GM23338 (cell line): ENCODE measurements around the gene PSMD2.

Source experiments
- CREB1 ChIP-seq: fragments of 250-450 bp; sonication (Bioruptor Pico); IDR thresholded peaks from 2 replicates; pipeline ENCODE4 v1.5.0; 2020; ENCODE audit warnings: low read depth, mild to moderate bottlenecking, moderate library complexity
- ETS1 ChIP-seq: IDR thresholded peaks from 2 replicates; pipeline ENCODE4 v1.6.1; 2016; ENCODE audit warnings: antibody characterized with exemption
- EZH2 ChIP-seq: fragments of 200-600 bp; sonication (generic); IDR thresholded peaks from one replicate; pipeline ENCODE4 v1.8.0; 2017; ENCODE audit warnings: antibody characterized with exemption, mild to moderate bottlenecking, low read depth; ENCODE audit not compliant: unreplicated experiment
- EZH2phosphoT487 ChIP-seq: fragments of 200-600 bp; sonication (generic); IDR thresholded peaks from one replicate; pipeline ENCODE4 v1.8.1; 2018; ENCODE audit warnings: antibody characterized with exemption; ENCODE audit not compliant: unreplicated experiment
- JUNB ChIP-seq: IDR thresholded peaks from one replicate; pipeline ENCODE4 v1.6.1; 2016; ENCODE audit warnings: antibody characterized with exemption; ENCODE audit not compliant: unreplicated experiment
- NANOG ChIP-seq: IDR thresholded peaks from 2 replicates; pipeline ENCODE4 v1.6.1; 2016; ENCODE audit warnings: antibody characterized with exemption, borderline replicate concordance
- POLR2AphosphoS5 ChIP-seq: IDR thresholded peaks from 2 replicates; pipeline ENCODE4 v1.6.1; 2016; ENCODE audit warnings: antibody characterized with exemption, low read depth
- REST ChIP-seq: IDR thresholded peaks from one replicate; pipeline ENCODE4 v1.6.1; 2018; ENCODE audit warnings: antibody characterized with exemption; ENCODE audit not compliant: unreplicated experiment
- STAT1 ChIP-seq: IDR thresholded peaks from one replicate; pipeline ENCODE4 v1.6.1; 2016; ENCODE audit warnings: antibody characterized with exemption; ENCODE audit not compliant: unreplicated experiment
- ZNF114 ChIP-seq: fragments of 250-450 bp; sonication (Bioruptor Pico); IDR thresholded peaks from 2 replicates; pipeline ENCODE4 v1.5.0; 2020; ENCODE audit warnings: mild to moderate bottlenecking, moderate library complexity
- ZNF331 ChIP-seq: fragments of 250-450 bp; sonication (Bioruptor Pico); IDR thresholded peaks from 2 replicates; pipeline ENCODE4 v1.5.0; 2020; ENCODE audit warnings: low read depth, mild to moderate bottlenecking, moderate library complexity
- TF ChIP-seq, protein P1 (sequence below), 2 experiments: fragments of 200-600 bp in 1 of 2; sonication (generic) in 1 of 2; conservative IDR thresholded peaks; 2 replicates each; pipeline versions ENCODE4 v1.5.1 to v1.6.1; 2016 to 2017; ENCODE audit warnings: antibody characterized with exemption in 2 of 2, low read depth in 2 of 2, mild to moderate bottlenecking in 2 of 2, moderate library complexity in 1 of 2
- TF ChIP-seq, protein P2 (sequence below): fragments of 250-450 bp; sonication (Bioruptor Pico); IDR thresholded peaks from 2 replicates; pipeline ENCODE4 v1.5.0; 2020; ENCODE audit warnings: mild to moderate bottlenecking, moderate library complexity

DNA sequence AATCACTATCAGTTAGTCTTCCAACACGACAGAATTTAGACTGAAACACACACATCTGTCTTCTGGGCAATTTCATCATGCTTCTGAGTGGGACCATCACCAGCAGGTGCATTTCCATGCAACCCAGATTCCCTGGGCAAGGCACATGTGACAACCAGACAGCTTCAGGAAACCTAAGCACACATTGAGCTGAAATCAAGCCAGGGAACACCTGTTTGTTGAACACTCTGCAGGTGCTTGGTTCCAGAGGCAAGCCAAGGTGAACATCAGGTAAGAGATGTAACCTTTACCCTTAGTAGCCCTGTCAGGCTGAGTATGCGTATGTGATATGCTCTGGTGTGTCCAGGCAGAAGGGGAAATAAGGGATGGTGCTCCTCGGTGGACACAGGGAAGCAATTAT, 3.3 kb upstream of the PSMD2 start:
- TF ChIP-seq EZH2 (no peak), POLR2AphosphoS5 (no peak), REST (no peak), STAT1 (no peak), EZH2phosphoT487 (no peak), CREB1 (CRISPR knock-in tag) (no peak), ZNF331 (CRISPR knock-in tag) (no peak), JUNB (no peak), ETS1 (no peak), ZNF114 (CRISPR knock-in tag) (no peak), NANOG (no peak)
- TF ChIP-seq, protein P1, sequence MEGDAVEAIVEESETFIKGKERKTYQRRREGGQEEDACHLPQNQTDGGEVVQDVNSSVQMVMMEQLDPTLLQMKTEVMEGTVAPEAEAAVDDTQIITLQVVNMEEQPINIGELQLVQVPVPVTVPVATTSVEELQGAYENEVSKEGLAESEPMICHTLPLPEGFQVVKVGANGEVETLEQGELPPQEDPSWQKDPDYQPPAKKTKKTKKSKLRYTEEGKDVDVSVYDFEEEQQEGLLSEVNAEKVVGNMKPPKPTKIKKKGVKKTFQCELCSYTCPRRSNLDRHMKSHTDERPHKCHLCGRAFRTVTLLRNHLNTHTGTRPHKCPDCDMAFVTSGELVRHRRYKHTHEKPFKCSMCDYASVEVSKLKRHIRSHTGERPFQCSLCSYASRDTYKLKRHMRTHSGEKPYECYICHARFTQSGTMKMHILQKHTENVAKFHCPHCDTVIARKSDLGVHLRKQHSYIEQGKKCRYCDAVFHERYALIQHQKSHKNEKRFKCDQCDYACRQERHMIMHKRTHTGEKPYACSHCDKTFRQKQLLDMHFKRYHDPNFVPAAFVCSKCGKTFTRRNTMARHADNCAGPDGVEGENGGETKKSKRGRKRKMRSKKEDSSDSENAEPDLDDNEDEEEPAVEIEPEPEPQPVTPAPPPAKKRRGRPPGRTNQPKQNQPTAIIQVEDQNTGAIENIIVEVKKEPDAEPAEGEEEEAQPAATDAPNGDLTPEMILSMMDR (conservative IDR thresholded peaks at IDR 0.05; ENCODE audit: low read depth in 2 of 2) = no peak
- TF ChIP-seq, protein P2, sequence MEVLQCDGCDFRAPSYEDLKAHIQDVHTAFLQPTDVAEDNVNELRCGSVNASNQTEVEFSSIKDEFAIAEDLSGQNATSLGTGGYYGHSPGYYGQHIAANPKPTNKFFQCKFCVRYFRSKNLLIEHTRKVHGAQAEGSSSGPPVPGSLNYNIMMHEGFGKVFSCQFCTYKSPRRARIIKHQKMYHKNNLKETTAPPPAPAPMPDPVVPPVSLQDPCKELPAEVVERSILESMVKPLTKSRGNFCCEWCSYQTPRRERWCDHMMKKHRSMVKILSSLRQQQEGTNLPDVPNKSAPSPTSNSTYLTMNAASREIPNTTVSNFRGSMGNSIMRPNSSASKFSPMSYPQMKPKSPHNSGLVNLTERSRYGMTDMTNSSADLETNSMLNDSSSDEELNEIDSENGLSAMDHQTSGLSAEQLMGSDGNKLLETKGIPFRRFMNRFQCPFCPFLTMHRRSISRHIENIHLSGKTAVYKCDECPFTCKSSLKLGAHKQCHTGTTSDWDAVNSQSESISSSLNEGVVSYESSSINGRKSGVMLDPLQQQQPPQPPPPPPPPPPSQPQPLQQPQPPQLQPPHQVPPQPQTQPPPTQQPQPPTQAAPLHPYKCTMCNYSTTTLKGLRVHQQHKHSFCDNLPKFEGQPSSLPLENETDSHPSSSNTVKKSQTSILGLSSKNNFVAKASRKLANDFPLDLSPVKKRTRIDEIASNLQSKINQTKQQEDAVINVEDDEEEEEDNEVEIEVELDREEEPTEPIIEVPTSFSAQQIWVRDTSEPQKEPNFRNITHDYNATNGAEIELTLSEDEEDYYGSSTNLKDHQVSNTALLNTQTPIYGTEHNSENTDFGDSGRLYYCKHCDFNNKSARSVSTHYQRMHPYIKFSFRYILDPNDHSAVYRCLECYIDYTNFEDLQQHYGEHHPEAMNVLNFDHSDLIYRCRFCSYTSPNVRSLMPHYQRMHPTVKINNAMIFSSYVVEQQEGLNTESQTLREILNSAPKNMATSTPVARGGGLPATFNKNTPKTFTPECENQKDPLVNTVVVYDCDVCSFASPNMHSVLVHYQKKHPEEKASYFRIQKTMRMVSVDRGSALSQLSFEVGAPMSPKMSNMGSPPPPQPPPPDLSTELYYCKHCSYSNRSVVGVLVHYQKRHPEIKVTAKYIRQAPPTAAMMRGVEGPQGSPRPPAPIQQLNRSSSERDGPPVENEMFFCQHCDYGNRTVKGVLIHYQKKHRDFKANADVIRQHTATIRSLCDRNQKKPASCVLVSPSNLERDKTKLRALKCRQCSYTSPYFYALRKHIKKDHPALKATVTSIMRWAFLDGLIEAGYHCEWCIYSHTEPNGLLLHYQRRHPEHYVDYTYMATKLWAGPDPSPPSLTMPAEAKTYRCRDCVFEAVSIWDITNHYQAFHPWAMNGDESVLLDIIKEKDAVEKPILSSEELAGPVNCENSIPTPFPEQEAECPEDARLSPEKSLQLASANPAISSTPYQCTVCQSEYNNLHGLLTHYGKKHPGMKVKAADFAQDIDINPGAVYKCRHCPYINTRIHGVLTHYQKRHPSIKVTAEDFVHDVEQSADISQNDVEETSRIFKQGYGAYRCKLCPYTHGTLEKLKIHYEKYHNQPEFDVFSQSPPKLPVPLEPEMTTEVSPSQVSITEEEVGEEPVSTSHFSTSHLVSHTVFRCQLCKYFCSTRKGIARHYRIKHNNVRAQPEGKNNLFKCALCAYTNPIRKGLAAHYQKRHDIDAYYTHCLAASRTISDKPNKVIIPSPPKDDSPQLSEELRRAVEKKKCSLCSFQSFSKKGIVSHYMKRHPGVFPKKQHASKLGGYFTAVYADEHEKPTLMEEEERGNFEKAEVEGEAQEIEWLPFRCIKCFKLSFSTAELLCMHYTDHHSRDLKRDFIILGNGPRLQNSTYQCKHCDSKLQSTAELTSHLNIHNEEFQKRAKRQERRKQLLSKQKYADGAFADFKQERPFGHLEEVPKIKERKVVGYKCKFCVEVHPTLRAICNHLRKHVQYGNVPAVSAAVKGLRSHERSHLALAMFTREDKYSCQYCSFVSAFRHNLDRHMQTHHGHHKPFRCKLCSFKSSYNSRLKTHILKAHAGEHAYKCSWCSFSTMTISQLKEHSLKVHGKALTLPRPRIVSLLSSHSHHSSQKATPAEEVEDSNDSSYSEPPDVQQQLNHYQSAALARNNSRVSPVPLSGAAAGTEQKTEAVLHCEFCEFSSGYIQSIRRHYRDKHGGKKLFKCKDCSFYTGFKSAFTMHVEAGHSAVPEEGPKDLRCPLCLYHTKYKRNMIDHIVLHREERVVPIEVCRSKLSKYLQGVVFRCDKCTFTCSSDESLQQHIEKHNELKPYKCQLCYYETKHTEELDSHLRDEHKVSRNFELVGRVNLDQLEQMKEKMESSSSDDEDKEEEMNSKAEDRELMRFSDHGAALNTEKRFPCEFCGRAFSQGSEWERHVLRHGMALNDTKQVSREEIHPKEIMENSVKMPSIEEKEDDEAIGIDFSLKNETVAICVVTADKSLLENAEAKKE (CRISPR knock-in tag) = no peak
